Activated B cell treated with CpG ODN at 0.5 μM for 24 hours (primary cell): Measurements from ENCODE around the gene RFTN1. TPM values are rescaled to one million over a fixed set of nuclear protein-coding genes. Genes with fewer than 3 reads are reported as not detected.

ENCODE experiments used
- ATAC-seq: fragments of 200-7000 bp; cut with Tn5 transposase; one replicate; pipeline ENCODE4 v1.10.0; 2021; ENCODE audit warnings: low read depth, mild to moderate bottlenecking, moderate library complexity
- CTCF ChIA-PET: fragments of 350-600 bp; sonication (Branson Sonifier 250); formaldehyde crosslinking; loops from one replicate; lab custom pipeline; 2021; ENCODE audit warnings: antibody characterized with exemption; lab: Charles Lee
- POLR2A ChIA-PET: fragments of 350-600 bp; sonication (Branson Sonifier 250); formaldehyde crosslinking; loops from one replicate; lab custom pipeline; 2021; ENCODE audit warnings: antibody characterized with exemption; lab: Charles Lee
- DNase-seq: peaks from one replicate; pipeline ENCODE4 v3.0.0; 2022
- H3K27ac Mint-ChIP-seq: one replicate; pipeline ENCODE4 v1.8.0; 2020; ENCODE audit warnings: mixed read lengths
- H3K27me3 Mint-ChIP-seq: one replicate; pipeline ENCODE4 v1.8.0; 2021; ENCODE audit warnings: mixed read lengths
- H3K36me3 Mint-ChIP-seq: one replicate; pipeline ENCODE4 v1.8.0; 2021; ENCODE audit warnings: low read depth, mixed read lengths
- H3K4me1 Mint-ChIP-seq: one replicate; pipeline ENCODE4 v1.8.0; 2021; ENCODE audit warnings: mixed read lengths
- H3K4me3 Mint-ChIP-seq: one replicate; pipeline ENCODE4 v1.8.0; 2020; ENCODE audit warnings: mild to moderate bottlenecking, mixed read lengths
- H3K9me3 Mint-ChIP-seq: one replicate; pipeline ENCODE4 v1.8.0; 2020; ENCODE audit warnings: mixed read lengths
- intact Hi-C: fragments of 100-400 bp; cut with micrococcal nuclease; formaldehyde crosslinking; loops from one replicate; pipeline ENCODE4 v1.15.1; 2024
- total RNA-seq: library from RNA; stranded (reverse); gene quantifications from 2 replicates; pipeline ENCODE4 v1.2.3, GENCODE V29; 2022
- TF ChIP-seq, protein P1 (sequence below): fragments of 200-600 bp; IDR thresholded peaks from one replicate; pipeline ENCODE4 v1.8.0; 2022; ENCODE audit warnings: antibody characterized with exemption, mild to moderate bottlenecking

The RFTN1 gene
- total RNA-seq, 1 donor from 2014 or later: 365 TPM

DNA sequence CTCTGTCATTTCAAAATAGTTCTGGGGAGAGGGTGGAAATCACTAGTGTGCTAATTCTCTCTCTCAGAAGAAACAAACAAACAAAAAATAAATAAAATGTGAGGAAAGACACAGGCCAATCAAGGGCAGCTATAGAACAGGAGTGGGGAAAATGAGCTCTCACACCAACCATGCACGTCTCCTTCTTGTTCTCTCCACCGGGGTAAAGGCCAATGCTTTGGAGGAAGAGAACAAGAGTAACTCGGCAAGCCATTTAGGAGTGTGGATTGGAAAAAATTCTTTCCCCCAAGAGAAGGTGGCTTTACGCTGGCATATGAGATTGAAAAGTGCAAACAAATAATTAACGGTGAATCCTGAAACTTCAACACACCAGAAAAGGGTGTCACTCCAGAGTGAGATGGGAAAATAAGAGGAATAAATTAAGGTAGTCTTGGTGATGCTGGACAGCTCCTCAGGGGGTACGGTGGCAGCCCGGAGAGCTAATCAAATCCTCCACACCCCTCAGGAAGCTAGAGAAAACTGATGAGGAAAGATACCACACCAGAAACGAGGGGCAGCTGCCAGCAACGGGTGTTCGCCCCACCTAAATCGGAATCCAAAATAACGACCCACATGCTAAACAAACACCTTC, 88.0 kb downstream of the RFTN1 start:
- no peaks in the 10 kb centered on the region for H3K9me3 Mint-ChIP-seq
- no peak overlapping the region for H3K27ac Mint-ChIP-seq
- H3K4me1 Mint-ChIP-seq: peaks cover 59% of the 10 kb centered on the region
- no peak overlapping the region for H3K4me3 Mint-ChIP-seq
- TF ChIP-seq, protein P1, sequence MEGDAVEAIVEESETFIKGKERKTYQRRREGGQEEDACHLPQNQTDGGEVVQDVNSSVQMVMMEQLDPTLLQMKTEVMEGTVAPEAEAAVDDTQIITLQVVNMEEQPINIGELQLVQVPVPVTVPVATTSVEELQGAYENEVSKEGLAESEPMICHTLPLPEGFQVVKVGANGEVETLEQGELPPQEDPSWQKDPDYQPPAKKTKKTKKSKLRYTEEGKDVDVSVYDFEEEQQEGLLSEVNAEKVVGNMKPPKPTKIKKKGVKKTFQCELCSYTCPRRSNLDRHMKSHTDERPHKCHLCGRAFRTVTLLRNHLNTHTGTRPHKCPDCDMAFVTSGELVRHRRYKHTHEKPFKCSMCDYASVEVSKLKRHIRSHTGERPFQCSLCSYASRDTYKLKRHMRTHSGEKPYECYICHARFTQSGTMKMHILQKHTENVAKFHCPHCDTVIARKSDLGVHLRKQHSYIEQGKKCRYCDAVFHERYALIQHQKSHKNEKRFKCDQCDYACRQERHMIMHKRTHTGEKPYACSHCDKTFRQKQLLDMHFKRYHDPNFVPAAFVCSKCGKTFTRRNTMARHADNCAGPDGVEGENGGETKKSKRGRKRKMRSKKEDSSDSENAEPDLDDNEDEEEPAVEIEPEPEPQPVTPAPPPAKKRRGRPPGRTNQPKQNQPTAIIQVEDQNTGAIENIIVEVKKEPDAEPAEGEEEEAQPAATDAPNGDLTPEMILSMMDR: no peak
- POLR2A ChIA-PET: interaction anchor here (1.0 kb wide), 1 partner anchor 11 kb away, joined by 3 read pairs; no protein-coding TSS in a partner anchor
- no peak for DNase-seq
- H3K36me3 Mint-ChIP-seq: peaks cover 78% of the 10 kb centered on the region
- intact Hi-C loops: no loop called here
- no peak for ATAC-seq
- CTCF ChIA-PET: no interaction called here
- no peaks in the 10 kb centered on the region for H3K27me3 Mint-ChIP-seq

DNA sequence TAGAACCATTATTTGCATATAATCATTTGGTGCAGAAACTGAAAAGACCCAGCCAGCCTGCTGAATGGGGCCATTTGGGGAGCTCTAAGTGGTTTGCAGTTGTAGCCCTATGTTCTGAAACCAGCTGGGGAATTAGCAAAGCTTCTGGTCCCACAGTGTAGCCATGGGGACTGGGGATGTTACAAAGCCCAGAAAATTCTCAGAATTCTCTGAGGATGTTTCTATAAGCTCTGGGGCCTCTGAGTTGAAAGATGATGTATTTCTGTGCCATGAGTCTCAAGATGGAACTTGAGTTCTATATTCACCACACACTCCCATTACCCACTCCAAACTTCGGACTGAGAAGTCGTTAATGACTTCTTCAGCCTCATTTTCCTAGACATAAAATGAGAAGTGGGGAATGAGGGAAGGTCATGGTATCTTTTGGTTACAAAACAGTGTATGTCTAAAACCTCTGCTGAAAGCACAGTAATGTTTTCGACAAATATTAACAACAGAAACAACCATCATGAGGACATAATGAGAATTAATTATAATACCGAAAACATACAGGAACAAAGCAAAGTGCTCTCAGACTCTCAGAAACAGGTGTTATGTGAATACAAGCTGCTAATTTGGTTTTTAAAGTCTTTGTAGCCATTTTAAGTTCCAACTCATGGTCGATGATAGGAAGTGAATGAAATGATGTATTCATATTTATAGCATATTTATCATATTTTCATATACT, 89.4 kb downstream of the RFTN1 start:
- ChIA-PET POLR2A (interaction anchor here (0.6 to 1.2 kb wide), 3 partner anchors 43 to 93 kb away, joined by 3 to 4 read pairs (median 3); no protein-coding TSS in a partner anchor), CTCF (no interaction called here)
- TF ChIP-seq, protein P1: no peak
- ATAC-seq (no peak), DNase-seq (no peak)
- Mint-ChIP-seq H3K36me3 (peaks cover 77% of the 10 kb centered on the region), H3K9me3 (no peaks in the 10 kb centered on the region), H3K4me3 (no peak overlapping the region), H3K27me3 (no peaks in the 10 kb centered on the region), H3K27ac (no peak overlapping the region), H3K4me1 (peaks cover 58% of the 10 kb centered on the region)
- intact Hi-C loops: no loop called here

DNA sequence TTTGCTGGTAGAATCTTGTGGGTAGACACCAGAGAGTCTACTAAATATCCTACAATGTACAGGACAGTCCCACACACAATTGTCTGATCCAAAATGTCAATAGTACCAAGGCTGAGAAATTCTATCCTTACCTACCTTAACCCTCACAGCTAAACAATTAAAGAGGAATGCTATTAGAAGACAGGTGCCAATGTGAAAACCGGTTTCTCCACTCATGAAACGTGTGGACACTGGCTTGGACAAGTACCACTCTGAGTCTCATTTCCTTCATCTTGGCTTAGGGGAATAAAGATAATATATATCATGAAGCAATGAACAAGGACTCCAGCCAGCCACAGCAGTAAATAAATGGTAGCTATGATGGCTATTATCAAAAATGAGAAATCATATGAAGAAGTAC, 90.2 kb downstream of the RFTN1 start:
- H3K36me3 Mint-ChIP-seq: peaks cover 74% of the 10 kb centered on the region
- intact Hi-C loops: no loop called here
- ChIA-PET CTCF (no interaction called here), POLR2A (interaction anchor here (0.6 to 1.2 kb wide), 4 partner anchors 9 to 93 kb away, joined by 3 to 4 read pairs (median 3); no protein-coding TSS in a partner anchor)
- TF ChIP-seq, protein P1: no peak
- no peak overlapping the region for H3K27ac Mint-ChIP-seq
- no peaks in the 10 kb centered on the region for H3K27me3 Mint-ChIP-seq
- H3K4me1 Mint-ChIP-seq: peaks cover 61% of the 10 kb centered on the region
- no peaks in the 10 kb centered on the region for H3K9me3 Mint-ChIP-seq
- no peak for ATAC-seq
- DNase-seq: no peak
- H3K4me3 Mint-ChIP-seq: no peak overlapping the region

DNA sequence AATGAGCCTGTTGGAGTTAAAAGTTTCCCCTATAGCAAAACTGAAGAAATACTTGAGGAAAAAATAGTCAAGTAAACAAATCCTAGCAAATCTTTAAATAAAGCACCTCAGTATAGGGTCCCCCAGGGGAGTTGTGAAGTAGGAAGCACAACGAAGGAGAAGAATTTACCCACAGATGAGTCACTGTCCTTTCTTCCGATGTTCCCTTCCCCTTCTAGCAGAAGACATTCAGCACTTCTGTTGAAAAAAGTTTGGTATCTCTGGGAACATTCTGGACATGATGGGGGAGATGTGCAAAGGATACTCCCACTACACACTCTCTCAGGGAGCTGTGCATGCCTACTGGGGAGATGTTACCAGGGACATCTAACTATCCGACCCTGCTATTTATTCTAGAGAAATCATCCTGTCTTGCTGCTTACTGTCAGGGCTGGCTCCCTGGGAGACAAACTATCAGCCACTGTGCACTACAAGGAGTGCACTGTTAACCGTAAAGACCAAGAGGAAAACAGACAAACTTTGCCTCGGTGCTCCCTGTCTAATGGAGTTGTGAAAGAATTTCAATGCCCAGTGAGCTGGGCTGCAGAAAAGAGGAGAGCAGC, 93.8 kb downstream of the RFTN1 start:
- ATAC-seq: no peak
- Mint-ChIP-seq H3K27ac (no peak overlapping the region), H3K4me3 (no peak overlapping the region), H3K9me3 (no peaks in the 10 kb centered on the region), H3K27me3 (no peaks in the 10 kb centered on the region), H3K4me1 (peaks cover 58% of the 10 kb centered on the region), H3K36me3 (peaks cover 60% of the 10 kb centered on the region)
- ChIA-PET POLR2A (no interaction called here), CTCF (no interaction called here)
- DNase-seq: no peak
- TF ChIP-seq, protein P1: no peak
- intact Hi-C loops: no loop called here
